HTERT RPE-1 (cell line): Measurements from ENCODE around the gene PAX8.

ENCODE experiments used
- in situ Hi-C: fragments of 300-500 bp; cut with MboI; formaldehyde crosslinking; loops from 4 replicates; pipeline ENCODE4 v1.14.3; 2020; ENCODE audit warnings: low sequenced_read_pairs

The PAX8 gene

GRCh38 chr2:113186433-113186796 is 92.3 kb downstream of the PAX8 start:
- in situ Hi-C loops, result no loop called here

- in situ Hi-C loops, result no loop called here
Measured at GRCh38 chr2:113185664-113186432, 92.9 kb downstream of the PAX8 start.

GRCh38 chr2:113184531-113185230 is 94.0 kb downstream of the PAX8 start:
- in situ Hi-C loops, result no loop called here

GRCh38 chr2:113183703-113184102 is 95.0 kb downstream of the PAX8 start:
- in situ Hi-C loops, result no loop called here

GRCh38 chr2:113183264-113183663 is 95.5 kb downstream of the PAX8 start:
- in situ Hi-C loops, result no loop called here

- in situ Hi-C loops, result no loop called here
Measured at GRCh38 chr2:113182471-113183260, 96.1 kb downstream of the PAX8 start.

GRCh38 chr2:113181258-113182051 is 97.3 kb downstream of the PAX8 start:
- in situ Hi-C loops, result no loop called here

GRCh38 chr2:113180131-113180946 is 98.4 kb downstream of the PAX8 start:
- in situ Hi-C loops, result no loop called here

- in situ Hi-C loops, result no loop called here
Measured at GRCh38 chr2:113179446-113180045, 99.2 kb downstream of the PAX8 start.

- in situ Hi-C loops, result no loop called here
Measured at GRCh38 chr2:113178891-113179290, 99.8 kb downstream of the PAX8 start.

- in situ Hi-C loops, result no loop called here
Measured at GRCh38 chr2:113178069-113178746, 100.5 kb downstream of the PAX8 start.

GRCh38 chr2:113176696-113177355 is 101.9 kb downstream of the PAX8 start:
- in situ Hi-C loops, result no loop called here

- in situ Hi-C loops, result no loop called here
Measured at GRCh38 chr2:113175736-113176695, 102.7 kb downstream of the PAX8 start.

- in situ Hi-C loops, result no loop called here
Measured at GRCh38 chr2:113175042-113175628, 103.6 kb downstream of the PAX8 start.

- in situ Hi-C loops, result no loop called here
Measured at GRCh38 chr2:113174376-113174750, 104.4 kb downstream of the PAX8 start.

- in situ Hi-C loops, result no loop called here
Measured at GRCh38 chr2:113173542-113174375, 105.0 kb downstream of the PAX8 start, which contains the start of gene PSD4. Gene PSD4, plus strand, starts transcription at chr2:113173971. Its CDS starts 8,486 bp downstream, at chr2:113182457.
